Activated T-cell treated with anti-CD3 and anti-CD28 coated beads, Interleukin-2, amount 50 U/mL, for 48 hours (primary cell): ENCODE data around the gene BACH2.
"Not testable (repeated sequence)": the region's sequence is repeated elsewhere in the genome, so short reads cannot be mapped to it uniquely, and the experiment has no call there.

Experiments used
- DNase-seq, 2 experiments: peaks; one replicate each; pipeline ENCODE4 v3.0.0-alpha.2; 2020

BACH2 gene

GRCh38 chr6:90180526-90180925, 116.1 kb downstream of the BACH2 start:
- DNase-seq, result no peak

- DNase-seq, result no peak
Measured at GRCh38 chr6:90179190-90180169, 117.2 kb downstream of the BACH2 start.

DNA sequence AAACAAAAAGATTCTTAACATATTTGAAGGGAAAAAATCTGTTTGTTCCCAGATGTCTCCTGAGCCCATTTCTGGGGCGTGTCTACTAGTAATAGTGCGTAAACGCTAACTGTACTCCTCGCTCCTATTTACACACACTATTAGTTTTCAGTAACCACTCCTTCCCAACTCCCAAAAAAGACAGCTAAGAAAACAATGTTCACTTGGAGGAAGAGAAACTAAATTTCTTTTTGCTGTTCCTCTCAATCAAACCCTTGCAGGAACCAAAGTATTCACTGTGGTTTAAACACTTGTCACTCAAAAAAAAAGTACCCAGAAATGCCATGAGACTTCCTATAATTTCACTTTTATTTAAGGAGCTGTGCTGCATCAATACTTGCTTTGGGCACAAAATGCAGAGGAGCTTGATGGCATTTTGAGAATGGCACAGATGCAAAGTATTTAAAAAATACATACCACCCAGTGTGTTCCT, 118.2 kb downstream of the BACH2 start:
- DNase-seq, result no peak

DNA sequence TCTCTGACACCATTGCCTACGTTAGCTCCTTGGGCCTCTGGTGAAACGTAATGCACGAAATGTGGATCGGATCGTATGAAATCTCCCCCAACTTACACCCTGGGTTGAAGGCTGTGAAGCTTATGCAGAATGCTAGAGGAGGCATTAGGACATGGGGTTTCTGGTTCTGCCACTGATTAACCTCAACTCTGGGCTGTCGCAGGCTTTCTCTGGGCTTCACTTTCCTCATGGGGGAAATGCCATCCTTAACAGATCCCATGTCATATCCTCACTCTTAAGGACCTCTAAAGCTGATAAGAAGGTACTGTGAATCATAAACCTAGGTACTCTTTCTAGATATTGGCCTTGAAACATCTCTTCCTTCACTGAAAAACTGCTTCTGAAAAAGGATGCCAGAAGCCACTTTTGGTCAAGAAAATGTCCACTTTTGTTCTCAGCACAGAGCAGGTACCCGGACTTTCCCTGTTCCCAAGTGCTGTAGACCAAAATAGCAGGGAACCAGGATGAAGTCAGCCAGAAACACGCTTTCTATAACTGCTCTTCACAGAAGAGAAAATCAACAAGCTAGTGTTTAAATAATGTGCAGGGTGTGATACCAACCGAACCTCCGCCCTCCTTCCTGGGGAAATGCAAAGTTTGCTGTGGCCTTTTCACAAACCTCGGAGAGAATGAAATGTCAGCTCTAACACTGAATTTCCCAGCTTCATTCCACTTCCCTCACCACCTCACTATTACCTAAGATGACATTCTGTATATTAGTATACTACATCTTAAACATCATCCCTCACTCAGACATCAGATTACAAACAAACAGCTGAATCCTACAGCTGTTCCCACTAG, 118.9 kb downstream of the BACH2 start:
- DNase-seq, result no peak

- DNase-seq, result peak; percentile 77 to 80
Measured at GRCh38 chr6:90175627-90176538, 120.8 kb downstream of the BACH2 start.

DNA sequence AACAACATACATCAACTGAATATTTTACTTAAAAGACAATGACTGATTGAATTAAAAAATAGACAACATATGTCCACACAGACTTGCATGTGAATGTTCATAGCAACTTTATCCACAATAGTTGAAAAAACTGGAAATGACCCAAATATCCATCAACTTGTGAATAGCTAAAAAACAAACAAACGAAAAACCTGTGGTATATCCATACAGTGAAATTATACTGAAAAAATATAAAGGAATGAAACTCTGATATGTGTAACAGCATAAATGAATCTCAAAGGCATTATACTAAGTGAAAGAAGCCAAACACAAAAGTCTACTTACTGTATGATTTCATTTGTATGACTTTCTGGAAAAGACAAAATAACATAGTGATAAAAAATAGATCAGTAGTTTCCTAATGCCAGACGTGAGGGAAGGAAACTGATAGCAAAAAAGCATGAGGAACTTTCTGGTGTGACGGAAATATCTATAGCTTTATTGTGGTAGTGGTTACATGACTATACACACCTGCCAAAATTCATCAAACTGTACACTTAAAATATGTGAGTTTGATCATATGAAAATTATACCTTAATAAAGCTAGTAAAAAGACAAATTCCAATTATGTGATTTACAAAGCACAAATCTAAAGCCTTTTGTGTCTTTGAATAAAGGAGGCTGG, 123.2 kb downstream of the BACH2 start:
- no peak for DNase-seq

DNA sequence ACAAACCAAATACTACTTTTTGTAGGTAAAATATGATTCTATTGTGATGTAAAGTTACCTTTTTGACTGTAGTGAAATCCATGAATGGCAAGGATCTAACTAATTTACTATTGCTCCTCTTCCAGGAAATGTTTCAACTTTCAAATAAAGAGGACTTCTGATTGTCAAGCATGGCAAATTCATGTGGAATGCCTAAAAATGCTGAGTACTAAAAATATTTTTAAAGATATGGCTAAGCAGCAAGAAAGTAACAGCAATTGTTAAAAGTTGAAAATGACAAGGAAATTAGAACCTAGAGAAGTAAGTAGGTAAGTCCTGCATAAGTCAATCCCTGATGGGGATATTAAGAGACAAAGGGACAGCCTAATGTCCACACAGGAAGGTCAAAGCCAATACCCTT, 126.0 kb downstream of the BACH2 start:
- no peak for DNase-seq

GRCh38 chr6:90169374-90169773, 127.3 kb downstream of the BACH2 start:
- DNase-seq, result no peak

DNA sequence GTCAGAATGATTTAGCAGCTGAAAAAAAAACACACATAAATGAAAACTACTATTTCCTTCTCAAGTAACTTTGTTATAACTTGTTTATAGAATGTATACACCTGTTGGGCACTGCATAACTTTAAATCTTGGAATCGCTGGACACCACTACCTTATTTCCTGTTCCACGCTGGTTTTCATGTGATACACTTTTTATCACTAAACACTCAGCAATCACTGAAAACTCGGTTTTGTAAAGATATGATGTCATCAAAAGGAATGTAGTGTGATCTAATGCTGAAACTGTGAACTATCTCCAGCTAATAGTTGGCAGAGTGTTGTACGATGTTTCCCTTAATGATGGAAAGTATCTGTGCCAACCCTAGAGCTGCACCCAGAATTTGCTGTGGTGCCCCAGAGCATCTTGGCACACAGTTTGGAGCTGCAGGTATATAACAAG, 127.9 kb downstream of the BACH2 start:
- no peak for DNase-seq

GRCh38 chr6:90167514-90168379, 128.9 kb downstream of the BACH2 start:
- DNase-seq, result no peak

DNA sequence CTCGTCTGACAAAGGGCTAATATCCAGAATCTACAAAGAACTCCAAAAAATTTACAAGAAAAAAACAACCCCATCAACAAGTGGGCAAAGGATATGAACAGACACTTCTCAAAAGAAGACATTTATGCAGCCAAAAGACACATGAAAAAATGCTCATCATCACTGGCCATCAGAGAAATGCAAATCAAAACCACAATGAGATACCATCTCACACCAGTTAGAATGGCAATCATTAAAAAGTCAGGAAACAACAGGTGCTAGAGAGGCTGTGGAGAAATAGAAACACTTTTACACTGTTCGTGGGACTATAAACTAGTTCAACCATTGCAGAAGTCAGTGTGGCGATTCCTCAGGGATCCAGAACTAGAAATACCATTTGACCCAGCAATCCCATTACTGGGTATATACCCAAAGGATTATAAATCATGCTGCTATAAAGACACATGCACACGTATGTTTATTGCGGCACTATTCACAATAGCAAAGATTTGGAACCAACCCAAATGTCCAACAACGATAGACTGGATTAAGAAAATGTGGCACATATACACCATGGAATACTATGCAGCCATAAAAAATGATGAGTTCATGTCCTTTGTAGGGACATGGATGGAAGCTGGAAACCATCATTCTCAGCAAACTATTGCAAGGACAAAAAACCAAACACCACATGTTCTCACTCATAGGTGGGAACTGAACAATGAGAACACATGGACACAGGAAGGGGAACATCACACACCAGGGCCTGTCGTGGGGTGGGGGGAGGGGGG, 130.3 kb downstream of the BACH2 start:
- DNase-seq, result not testable (repeated sequence)

- no peak for DNase-seq
Measured at GRCh38 chr6:90162648-90163387, 133.8 kb downstream of the BACH2 start.

- no peak for DNase-seq
Measured at GRCh38 chr6:90160013-90160412, 136.6 kb downstream of the BACH2 start.

GRCh38 chr6:90159452-90159851, 137.2 kb downstream of the BACH2 start:
- DNase-seq, result no peak

DNA sequence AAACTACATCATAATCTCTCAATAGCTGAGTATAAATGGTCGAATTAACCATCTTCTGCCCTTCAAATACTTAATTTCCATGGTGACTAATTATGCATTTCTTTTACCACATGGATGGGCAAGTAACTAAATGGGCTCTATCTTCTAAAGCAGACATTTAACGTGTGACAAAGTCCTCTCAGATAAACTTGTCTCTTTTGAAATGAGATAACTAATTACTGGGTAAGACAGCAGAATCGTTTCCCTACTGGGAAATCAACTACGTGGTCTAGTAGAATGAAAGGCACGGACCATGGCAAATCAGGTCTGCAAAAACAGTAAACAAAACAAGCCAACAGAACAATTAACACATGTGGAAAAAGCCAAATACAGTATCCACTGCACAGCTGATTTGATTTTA, 137.7 kb downstream of the BACH2 start:
- DNase-seq, result no peak

GRCh38 chr6:90157441-90157840, 139.2 kb downstream of the BACH2 start:
- no peak for DNase-seq

DNA sequence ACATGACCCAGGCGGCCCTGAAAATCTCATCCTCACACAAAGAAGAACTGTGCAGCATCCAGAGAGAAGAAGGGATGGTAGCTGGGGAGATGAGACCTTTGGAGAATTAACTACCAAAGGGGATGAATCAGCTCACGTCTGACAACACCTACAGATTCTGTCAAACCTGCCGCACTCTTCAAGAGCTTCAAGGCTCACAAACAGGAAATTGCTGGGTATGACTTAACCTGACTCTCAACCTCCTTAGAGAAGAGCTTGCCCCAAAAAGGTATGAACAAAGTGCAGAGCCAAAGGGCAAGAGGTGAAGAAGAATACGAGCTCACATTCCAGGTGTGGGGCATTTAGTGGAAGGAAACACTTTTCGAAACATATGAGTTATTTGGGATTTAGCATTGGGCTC, 139.8 kb downstream of the BACH2 start:
- DNase-seq, result no peak

DNA sequence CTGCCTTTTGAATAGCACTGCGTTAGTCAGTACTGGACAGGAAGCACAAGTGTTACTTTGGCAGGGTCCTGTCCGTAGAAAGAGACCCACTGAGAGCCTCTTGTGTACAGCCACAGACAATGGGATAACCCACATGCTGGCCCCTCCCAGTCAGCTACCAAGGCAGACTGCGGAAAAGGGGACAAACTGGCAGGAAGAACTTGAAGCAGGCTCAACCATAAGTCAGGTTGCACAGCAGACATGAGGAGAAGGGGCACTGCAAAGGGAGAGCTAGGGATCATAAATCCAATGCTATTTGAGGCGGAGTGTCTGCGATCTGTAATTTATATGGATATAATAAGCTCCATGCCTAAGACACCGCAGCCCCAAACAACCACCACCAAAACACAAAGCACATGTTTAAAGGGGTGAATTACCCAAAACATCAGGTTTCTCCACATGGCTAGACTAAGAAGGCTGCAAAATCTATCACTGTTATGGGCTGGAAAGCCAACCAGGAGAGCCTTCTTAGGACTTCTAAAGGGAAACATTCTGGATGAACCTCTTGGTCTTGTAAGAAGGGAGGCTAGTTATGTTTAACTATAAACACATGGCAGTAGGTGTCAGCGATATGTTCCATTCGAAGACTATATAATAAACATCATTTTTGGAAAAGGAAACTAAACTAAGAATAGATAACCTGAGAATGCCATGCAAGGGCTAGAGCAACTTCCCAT, 141.7 kb downstream of the BACH2 start:
- no peak for DNase-seq
